ENCODE data around the gene ERMN. TPM values are rescaled to one million over a fixed set of nuclear protein-coding genes. Genes with fewer than 3 reads are reported as not detected.

Gene ERMN
- total RNA-seq, 1 donor = 0.18 TPM

GRCh38 chr2:157309878-157310277 is 15.7 kb downstream of the ERMN start:
- DNase-seq (ENCODE audit: low read depth) = no peak
- no peak overlapping the region for H3K4me3 ChIP-seq (ENCODE audit: low read depth, low read length)
- TF ChIP-seq CTCF (IDR thresholded peaks at IDR 0.05; ENCODE audit: insufficient read depth, low read length) = no peak

- TF ChIP-seq CTCF (IDR thresholded peaks at IDR 0.05; ENCODE audit: insufficient read depth, low read length) = peak; percentile 43
- no peak for DNase-seq (ENCODE audit: low read depth)
- no peak overlapping the region for H3K4me3 ChIP-seq (ENCODE audit: low read depth, low read length)
Measured at GRCh38 chr2:157307021-157307420, 18.6 kb downstream of the ERMN start.

- H3K4me3 ChIP-seq (ENCODE audit: low read depth, low read length) = no peak overlapping the region
- no peak for TF ChIP-seq CTCF (IDR thresholded peaks at IDR 0.05; ENCODE audit: insufficient read depth, low read length)
- DNase-seq (ENCODE audit: low read depth) = no peak
Measured at GRCh38 chr2:157305723-157306110, 19.9 kb downstream of the ERMN start.

GRCh38 chr2:157304811-157305722 is 20.6 kb downstream of the ERMN start:
- DNase-seq (ENCODE audit: low read depth) = peak; percentile 65
- TF ChIP-seq CTCF (IDR thresholded peaks at IDR 0.05; ENCODE audit: insufficient read depth, low read length) = no peak
- no peak overlapping the region for H3K4me3 ChIP-seq (ENCODE audit: low read depth, low read length)

DNA sequence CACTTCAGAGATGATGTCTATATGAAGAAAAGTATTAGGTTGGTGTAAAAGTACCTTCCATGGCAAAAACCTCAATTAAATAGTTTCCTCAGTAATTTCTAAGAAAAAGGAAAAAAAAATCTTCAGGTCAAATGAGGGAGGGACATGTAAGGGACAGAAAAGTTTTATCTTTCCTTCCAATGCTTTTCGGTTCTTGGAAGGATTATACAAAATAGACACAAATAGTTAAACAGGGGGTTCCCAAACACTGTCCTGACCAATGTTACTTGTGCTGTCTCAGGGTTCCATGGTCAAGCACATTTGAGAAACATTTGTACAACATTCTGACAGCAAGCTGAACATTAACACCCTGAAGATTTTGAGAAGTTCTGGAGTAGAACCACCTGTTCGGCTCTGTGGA is 22.0 kb downstream of the ERMN start:
- TF ChIP-seq CTCF (IDR thresholded peaks at IDR 0.05; ENCODE audit: insufficient read depth, low read length) = no peak
- DNase-seq (ENCODE audit: low read depth) = no peak
- H3K4me3 ChIP-seq (ENCODE audit: low read depth, low read length) = no peak overlapping the region

GRCh38 chr2:157302492-157303099 is 23.0 kb downstream of the ERMN start:
- peak; percentile 67 for TF ChIP-seq CTCF (IDR thresholded peaks at IDR 0.05; ENCODE audit: insufficient read depth, low read length)
- DNase-seq (ENCODE audit: low read depth) = peak; percentile 74
- H3K4me3 ChIP-seq (ENCODE audit: low read depth, low read length) = no peak overlapping the region

All from fibroblast of the aortic adventitia (primary cell).